ENCODE results near the gene ALLC. TPM values are rescaled to one million over a fixed set of nuclear protein-coding genes. Genes with fewer than 3 reads are reported as not detected.

The ALLC gene
- total and polyA plus RNA-seq, 2 experiments from 2014 or later: not detected

DNA sequence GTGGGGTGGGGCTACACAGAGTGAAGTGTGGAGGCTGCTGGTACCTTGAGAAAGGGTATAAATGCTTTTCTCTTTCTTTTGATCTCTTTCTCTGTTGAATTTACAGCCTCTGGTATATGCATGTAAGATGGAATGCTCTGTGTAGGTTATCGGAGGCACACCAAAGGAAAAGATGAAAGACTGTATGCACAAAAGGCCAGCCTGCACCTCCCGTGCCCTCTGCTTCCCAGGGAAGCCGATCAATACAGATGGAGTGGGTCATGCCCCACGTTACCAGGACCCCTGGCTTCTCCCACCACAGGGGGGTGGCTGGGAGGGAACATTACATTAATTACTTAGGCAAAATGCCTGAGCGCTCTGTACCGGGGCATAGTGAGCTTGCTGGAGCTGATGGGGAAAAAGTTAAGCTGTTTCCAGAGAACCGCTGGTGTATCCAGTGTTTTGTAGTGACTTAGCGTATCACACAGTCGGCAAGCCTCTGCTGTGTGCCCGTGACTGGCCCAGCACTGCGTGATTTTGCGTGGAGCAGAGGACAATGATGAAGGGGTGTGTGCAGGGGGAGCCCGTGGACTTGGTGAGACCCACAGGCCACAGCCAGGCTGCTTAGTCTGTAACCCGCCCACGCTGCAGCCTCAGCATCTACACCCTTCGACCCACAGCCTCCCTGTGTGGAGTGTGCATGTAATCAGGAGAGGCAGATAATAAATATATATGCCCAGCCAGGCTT is 8.0 kb downstream of the ALLC start:
- DNase-seq (ENCODE audit: low spot score): no peak
- Histone ChIP-seq H4K20me1 (ENCODE audit: insufficient read depth, poor library complexity, severe bottlenecking) (no peaks in the 10 kb centered on the region), H3K79me2 (no peaks in the 10 kb centered on the region), H3K9me2 (replicated peaks; ENCODE audit: insufficient read depth) (no peaks in the 10 kb centered on the region), H3K4me2 (no peak overlapping the region), H2AFZ (no peak overlapping the region), H3K27me3 (no peaks in the 10 kb centered on the region), H3K4me1 (ENCODE audit: insufficient read depth) (no peaks in the 10 kb centered on the region), H3K4me3 (no peak overlapping the region), H3K9me3 (ENCODE audit: low read depth) (no peaks in the 10 kb centered on the region), H3K27ac (no peak overlapping the region), H3K36me3 (replicated peaks; ENCODE audit: insufficient read depth, low read depth) (no peaks in the 10 kb centered on the region)
- TF ChIP-seq, protein P1, sequence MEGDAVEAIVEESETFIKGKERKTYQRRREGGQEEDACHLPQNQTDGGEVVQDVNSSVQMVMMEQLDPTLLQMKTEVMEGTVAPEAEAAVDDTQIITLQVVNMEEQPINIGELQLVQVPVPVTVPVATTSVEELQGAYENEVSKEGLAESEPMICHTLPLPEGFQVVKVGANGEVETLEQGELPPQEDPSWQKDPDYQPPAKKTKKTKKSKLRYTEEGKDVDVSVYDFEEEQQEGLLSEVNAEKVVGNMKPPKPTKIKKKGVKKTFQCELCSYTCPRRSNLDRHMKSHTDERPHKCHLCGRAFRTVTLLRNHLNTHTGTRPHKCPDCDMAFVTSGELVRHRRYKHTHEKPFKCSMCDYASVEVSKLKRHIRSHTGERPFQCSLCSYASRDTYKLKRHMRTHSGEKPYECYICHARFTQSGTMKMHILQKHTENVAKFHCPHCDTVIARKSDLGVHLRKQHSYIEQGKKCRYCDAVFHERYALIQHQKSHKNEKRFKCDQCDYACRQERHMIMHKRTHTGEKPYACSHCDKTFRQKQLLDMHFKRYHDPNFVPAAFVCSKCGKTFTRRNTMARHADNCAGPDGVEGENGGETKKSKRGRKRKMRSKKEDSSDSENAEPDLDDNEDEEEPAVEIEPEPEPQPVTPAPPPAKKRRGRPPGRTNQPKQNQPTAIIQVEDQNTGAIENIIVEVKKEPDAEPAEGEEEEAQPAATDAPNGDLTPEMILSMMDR (IDR thresholded peaks at IDR 0.05; ENCODE audit: poor library complexity): no peak
- no peak for TF ChIP-seq EZH2phosphoT487 (IDR thresholded peaks at IDR 0.05; ENCODE audit: low read depth, severe bottlenecking, unreplicated experiment)
- no peak for TF ChIP-seq EZH2 (IDR thresholded peaks at IDR 0.05; ENCODE audit: borderline replicate concordance)
- WGBS (ENCODE audit: low lambda C conversion rate, missing lambda C conversion rate): 90% methylated on average over 16 of the region's 16 CpGs

DNA sequence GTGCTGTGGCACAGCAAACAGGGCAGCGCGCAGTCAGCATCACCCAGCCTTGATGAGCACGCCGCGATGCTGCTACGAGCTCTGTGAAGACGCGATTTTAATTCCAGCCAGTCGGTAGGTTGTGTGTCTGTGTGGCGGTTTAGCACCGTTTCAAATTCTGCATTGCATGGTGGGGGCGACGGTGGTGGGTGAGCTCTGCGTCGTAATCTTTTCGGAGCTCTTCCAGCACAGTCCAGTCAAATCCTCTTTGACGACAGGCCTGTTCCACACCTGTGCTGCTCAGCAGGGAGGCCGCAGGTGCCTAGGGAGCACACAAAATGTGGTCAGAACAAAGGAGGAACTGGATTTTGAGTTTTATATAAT is 8.6 kb downstream of the ALLC start:
- WGBS (ENCODE audit: low lambda C conversion rate, missing lambda C conversion rate): 96% methylated on average over 18 of the region's 18 CpGs
- H3K27me3 ChIP-seq: no peaks in the 10 kb centered on the region

DNA sequence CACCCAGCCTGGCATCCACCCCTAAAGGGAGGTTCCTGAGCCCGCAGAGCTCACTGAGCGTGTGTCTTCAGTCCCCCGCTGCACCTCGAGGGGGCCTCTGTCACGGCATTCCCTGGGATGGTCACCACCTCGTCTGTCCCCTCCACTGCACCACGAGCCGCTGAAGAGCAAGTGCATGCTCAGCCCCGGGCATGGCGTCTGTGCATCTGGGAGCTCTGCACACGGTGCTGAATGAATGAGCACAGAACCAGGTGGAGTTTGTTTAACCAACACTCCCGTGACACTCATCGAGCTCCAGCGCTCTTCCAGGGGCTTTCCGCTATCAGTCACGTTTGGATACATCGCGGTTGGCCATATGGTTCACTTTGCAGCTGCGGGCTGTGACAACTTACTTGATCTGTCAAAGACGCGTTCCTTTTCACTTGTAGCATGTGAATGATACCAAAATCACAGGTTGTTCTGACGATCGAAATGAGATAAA is 9.2 kb downstream of the ALLC start:
- DNase-seq (ENCODE audit: low spot score): no peak
- no peaks in the 10 kb centered on the region for H3K79me2 ChIP-seq
- no peaks in the 10 kb centered on the region for H3K9me2 ChIP-seq (replicated peaks; ENCODE audit: insufficient read depth)
- no peaks in the 10 kb centered on the region for H3K27me3 ChIP-seq
- H3K9me3 ChIP-seq (ENCODE audit: low read depth): no peaks in the 10 kb centered on the region
- H3K4me1 ChIP-seq (ENCODE audit: insufficient read depth): no peaks in the 10 kb centered on the region
- no peak overlapping the region for H2AFZ ChIP-seq
- no peak overlapping the region for H3K4me3 ChIP-seq
- H3K27ac ChIP-seq: no peak overlapping the region
- WGBS (ENCODE audit: low lambda C conversion rate, missing lambda C conversion rate): 87% methylated on average over 23 of the region's 23 CpGs
- H3K36me3 ChIP-seq (replicated peaks; ENCODE audit: insufficient read depth, low read depth): no peaks in the 10 kb centered on the region
- no peak overlapping the region for H3K4me2 ChIP-seq
- TF ChIP-seq, protein P1 (IDR thresholded peaks at IDR 0.05; ENCODE audit: poor library complexity): no peak
- TF ChIP-seq EZH2phosphoT487 (IDR thresholded peaks at IDR 0.05; ENCODE audit: low read depth, severe bottlenecking, unreplicated experiment) (no peak), EZH2 (IDR thresholded peaks at IDR 0.05; ENCODE audit: borderline replicate concordance) (no peak)
- H4K20me1 ChIP-seq (ENCODE audit: insufficient read depth, poor library complexity, severe bottlenecking): no peaks in the 10 kb centered on the region

More for the DNA sequence above, 8.6 kb downstream of the ALLC start:
- no peaks in the 10 kb centered on the region for H3K4me1 ChIP-seq (ENCODE audit: insufficient read depth)
- no peaks in the 10 kb centered on the region for H4K20me1 ChIP-seq (ENCODE audit: insufficient read depth, poor library complexity, severe bottlenecking)
- H3K4me3 ChIP-seq: no peak overlapping the region
- H3K36me3 ChIP-seq (replicated peaks; ENCODE audit: insufficient read depth, low read depth): no peaks in the 10 kb centered on the region
- H3K4me2 ChIP-seq: no peak overlapping the region
- TF ChIP-seq, protein P1 (IDR thresholded peaks at IDR 0.05; ENCODE audit: poor library complexity): no peak
- TF ChIP-seq EZH2phosphoT487 (IDR thresholded peaks at IDR 0.05; ENCODE audit: low read depth, severe bottlenecking, unreplicated experiment) (no peak), EZH2 (IDR thresholded peaks at IDR 0.05; ENCODE audit: borderline replicate concordance) (no peak)
- no peak overlapping the region for H3K27ac ChIP-seq
- H3K9me3 ChIP-seq (ENCODE audit: low read depth): no peaks in the 10 kb centered on the region
- no peaks in the 10 kb centered on the region for H3K79me2 ChIP-seq
- no peaks in the 10 kb centered on the region for H3K9me2 ChIP-seq (replicated peaks; ENCODE audit: insufficient read depth)
- H2AFZ ChIP-seq: no peak overlapping the region
- DNase-seq (ENCODE audit: low spot score): no peak

Data from hepatocyte (in vitro differentiated cells).